ENCODE data around the gene MUS81. TPM values are rescaled to one million over a fixed set of nuclear protein-coding genes. Genes with fewer than 3 reads are reported as not detected.
"Not testable (repeated sequence)": the region's sequence is repeated elsewhere in the genome, so short reads cannot be mapped to it uniquely, and the experiment has no call there.

Gene MUS81
- polyA plus RNA-seq (ENCODE audit: insufficient read length in 3 of 3), result 10 to 100 TPM; 43.5 to 50.8 (median 48.1) TPM

- DNase-seq (ENCODE audit: low read depth in 3 of 3, low spot score in 2 of 3), result peak; percentile 90 to 93 (median 92)
Observed at GRCh38 chr11:65860278-65861164, at the start of gene MUS81. Gene MUS81, plus strand, starts transcription at chr11:65860433. Its CDS starts 321 bp downstream, at chr11:65860754.

DNA sequence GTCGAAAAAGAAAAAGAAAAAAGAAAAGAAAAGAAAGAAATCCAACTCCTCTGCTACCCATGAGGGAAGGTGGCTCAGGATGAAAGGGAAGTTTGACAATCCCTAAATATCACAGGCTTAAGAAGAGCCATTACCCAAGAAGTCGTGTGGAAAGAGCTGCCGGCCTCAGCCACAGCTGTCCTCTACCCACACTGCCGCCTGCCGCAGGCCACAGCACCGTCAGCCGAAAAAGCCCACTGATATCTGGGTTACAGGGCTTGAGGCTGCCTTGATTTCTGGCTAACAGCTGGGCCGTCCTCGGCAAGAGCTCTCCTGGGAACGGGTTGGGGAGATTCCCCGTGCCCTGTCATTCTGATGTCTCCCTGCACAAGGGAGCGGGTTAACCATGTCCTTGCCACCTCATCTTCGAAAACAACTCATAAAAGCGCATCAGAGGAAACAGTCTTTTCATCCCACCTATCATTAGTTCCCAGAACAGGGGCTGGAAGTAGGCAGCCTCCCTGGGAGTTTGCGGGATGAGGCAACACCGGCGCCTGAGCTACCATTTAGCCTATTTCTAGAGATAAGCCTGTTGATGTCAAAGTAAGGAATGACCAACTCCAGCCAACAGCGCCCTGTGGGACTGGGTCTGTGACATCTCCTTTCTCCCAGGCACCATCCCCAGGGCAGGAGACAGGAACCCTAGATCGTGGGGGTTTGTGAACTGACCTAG, 48.3 kb upstream of the MUS81 start:
- DNase-seq (ENCODE audit: low read depth in 3 of 3, low spot score in 2 of 3), result no peak

DNA sequence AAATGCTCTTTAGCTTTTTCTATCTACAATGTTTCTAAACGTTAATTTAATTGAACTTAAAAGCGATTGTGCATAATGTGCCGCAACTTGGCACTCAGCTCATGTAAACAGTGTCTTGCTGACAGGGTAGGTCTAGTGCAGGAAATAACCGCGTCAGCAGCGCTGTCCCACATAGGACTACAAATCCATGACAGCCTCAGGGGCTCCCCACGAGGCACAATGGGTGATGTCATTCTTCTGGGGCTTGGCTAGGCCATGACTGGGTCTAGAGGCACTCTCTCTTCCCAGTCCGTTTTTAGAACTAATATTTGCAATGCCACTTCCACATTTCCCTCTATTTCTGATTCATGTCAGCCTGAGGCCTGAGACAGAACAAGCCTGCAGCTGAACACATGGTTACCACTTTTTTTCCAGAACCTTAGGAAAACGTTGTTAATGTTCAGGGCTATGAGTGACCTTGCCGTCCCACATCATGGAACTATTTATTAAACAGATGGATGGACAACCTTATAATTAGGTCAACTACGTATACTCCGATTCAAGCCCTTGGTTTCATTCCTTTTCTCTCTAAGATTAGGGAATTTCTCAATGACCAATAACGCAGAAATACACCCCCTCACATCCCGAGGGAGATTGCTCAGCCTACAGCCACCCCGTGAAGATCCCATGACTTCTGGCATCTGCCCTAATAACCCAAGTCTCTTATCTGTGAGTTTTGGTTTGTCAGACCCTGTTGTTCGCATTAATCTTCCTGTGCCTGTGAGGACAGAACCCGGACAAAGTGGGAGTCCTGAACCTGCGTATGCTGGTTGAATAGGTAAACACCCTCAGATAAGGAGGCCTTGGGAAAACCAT, 45.9 kb upstream of the MUS81 start:
- DNase-seq (ENCODE audit: low read depth in 3 of 3, low spot score in 2 of 3), result no peak

- no peak for DNase-seq (ENCODE audit: low read depth in 3 of 3, low spot score in 2 of 3)
Observed at GRCh38 chr11:65814986-65815565, 45.2 kb upstream of the MUS81 start.

DNA sequence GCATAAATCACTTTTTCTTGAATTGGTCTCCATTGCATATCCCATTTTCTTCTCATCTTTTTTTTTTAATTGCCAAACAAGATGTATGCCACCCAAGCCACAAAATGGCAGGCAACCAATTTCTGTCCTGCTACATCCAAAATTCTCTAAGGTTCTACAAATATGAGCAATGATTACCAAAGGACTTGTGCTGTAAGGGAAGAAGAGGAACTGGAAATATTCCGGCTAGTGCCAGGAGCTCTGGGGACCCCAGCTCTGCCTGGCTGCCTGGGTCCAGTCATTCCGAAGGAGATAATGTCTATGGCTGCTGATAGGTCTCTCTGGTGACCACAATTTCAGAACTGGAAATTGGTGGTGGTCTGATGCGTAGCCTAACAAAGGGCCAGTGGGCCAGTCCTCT, 43.5 kb upstream of the MUS81 start:
- no peak for DNase-seq (ENCODE audit: low read depth in 3 of 3, low spot score in 2 of 3)

GRCh38 chr11:65817312-65817834, 42.9 kb upstream of the MUS81 start:
- DNase-seq (ENCODE audit: low read depth in 3 of 3, low spot score in 2 of 3), result peak in 1 of 3 donors; percentile 41

- peak; percentile 60 to 84 (median 75) for DNase-seq (ENCODE audit: low read depth in 3 of 3, low spot score in 2 of 3)
Observed at GRCh38 chr11:65817835-65818680, 42.2 kb upstream of the MUS81 start.

- no peak for DNase-seq (ENCODE audit: low read depth in 3 of 3, low spot score in 2 of 3)
Observed at GRCh38 chr11:65821107-65821506, 39.1 kb upstream of the MUS81 start.

DNA sequence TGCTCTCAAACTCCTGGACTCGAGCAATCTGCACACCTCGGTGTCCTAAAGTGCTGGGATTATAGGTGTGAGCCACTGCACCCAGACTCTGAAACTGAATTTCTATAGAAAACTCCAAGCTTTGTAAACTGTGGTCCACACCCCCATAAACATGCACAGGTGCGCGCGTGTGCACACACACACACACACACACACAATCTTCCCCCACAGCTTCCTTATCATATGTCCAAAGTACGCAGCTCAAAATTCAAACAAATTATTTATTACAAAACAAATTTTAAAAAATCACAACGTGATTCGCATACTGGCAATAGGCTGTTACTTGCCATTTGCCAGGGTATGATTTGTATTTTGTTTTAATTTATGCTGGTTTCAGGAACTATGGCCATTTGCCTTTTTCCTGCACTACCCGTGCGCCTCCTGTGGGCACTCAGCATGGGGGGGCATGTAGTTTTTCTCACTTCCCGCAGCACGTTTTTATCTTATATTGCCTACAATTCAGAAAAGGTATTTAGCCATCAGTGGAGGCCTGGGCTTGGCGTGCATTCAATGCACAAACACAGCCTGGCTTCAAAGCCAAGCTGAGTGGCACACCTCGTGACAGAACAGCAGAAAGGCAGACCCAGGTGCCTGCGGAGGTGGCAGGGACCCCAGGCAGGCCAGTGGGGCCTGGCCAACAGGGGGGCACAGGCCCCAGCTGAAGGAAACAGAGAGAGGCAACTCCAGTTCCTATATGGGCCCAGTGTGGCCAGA, 37.3 kb upstream of the MUS81 start:
- DNase-seq (ENCODE audit: low read depth in 3 of 3, low spot score in 2 of 3), result no peak

GRCh38 chr11:65826984-65827735, 33.1 kb upstream of the MUS81 start:
- DNase-seq (ENCODE audit: low read depth in 3 of 3, low spot score in 2 of 3), result no peak

- DNase-seq (ENCODE audit: low read depth in 3 of 3, low spot score in 2 of 3), result no peak
Observed at GRCh38 chr11:65829459-65829858, 30.8 kb upstream of the MUS81 start.

DNA sequence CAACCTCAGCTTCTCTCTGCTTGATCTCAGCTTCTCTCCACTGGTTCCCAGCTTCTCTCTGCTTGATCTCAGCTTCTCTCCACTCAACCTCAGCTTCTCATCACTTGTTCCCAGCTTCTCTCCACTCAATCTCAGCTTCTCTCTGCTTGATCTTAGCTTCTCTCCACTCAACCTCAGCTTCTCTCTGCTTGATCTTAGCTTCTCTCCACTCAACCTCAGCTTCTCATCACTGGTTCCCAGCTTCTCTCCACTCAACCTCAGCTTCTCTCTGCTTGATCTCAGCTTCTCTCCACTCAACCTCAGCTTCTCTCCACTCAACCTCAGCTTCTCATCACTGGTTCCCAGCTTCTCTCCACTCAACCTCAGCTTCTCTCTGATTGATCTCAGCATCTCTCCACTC, 28.0 kb upstream of the MUS81 start:
- DNase-seq (ENCODE audit: low read depth in 3 of 3, low spot score in 2 of 3), result not testable (repeated sequence)

GRCh38 chr11:65833297-65834030, 26.8 kb upstream of the MUS81 start, which contains the start of gene SNX32:
Gene SNX32, plus strand, starts transcription at chr11:65833963. Its CDS starts 103 bp downstream, at chr11:65834066.
- peak; percentile 86 to 89 (median 87) for DNase-seq (ENCODE audit: low read depth in 3 of 3, low spot score in 2 of 3)

- DNase-seq (ENCODE audit: low read depth in 3 of 3, low spot score in 2 of 3), result no peak
Observed at GRCh38 chr11:65834202-65834601, 26.0 kb upstream of the MUS81 start.

DNA sequence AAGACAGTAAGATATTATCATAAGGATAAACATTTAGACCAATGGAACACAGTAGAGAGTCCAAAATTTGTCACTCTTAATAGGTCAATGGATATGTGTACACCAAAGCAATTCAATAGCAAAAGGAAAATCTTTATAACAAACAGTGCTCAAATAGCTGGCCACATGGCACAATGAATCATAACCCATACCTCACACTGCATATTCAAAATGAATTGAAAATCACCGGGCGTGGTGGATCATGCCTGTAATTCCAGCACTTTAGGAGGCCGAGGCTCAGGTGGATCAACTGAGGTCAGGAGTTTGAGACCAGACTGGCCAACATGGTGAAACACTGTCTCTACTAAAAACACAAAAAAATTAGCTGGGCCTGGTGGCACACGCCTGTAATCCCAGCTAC, 18.1 kb upstream of the MUS81 start:
- DNase-seq (ENCODE audit: low read depth in 3 of 3, low spot score in 2 of 3), result no peak

DNA sequence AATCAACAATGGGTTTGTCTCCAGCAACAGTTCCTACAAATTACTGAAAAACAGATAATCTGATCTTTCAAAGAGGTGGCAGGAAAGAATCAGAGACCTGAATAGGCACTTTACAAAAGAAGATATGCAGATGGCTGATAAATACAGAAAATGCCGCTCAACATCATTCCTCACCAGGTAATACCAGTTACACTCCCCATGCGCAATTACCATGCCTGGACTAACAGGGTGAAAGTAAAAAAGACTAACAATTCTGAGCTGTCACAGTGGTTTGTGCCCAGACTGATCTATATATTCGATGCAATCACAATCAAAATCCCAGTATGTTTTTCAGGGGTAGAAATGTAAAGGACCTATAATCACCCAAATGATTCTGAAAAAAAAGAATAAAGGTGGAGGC, 16.4 kb upstream of the MUS81 start:
- DNase-seq (ENCODE audit: low read depth in 3 of 3, low spot score in 2 of 3), result no peak

DNA sequence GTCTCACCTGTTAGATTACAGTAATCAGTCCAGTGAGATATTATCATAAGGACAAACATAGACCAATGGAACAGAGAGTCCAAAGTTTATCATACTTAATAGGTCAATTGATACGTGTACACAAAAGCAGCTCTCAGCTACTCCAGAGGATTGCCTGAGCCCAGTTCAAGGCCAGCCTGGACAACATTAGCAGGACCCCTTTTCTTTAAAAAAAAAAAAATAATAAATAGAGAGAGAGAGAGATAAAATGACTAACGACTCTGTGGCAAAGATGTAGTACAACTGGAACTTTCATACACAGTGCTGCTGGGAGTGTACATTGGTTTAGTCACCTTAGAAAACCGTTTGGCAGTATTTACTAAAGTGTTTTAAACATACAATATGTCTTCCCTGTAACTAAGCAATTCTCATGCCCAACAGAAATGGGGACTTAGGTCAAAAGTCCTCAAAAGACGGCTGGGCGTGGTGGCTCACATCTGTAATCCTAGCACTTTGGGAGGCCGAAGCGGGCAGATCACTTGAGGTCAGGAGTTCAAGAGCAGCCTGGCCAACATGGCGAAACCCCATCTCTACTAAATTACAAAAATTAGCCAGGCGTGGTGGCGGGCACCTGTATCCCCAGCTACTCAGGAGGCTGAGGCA, 15.9 kb upstream of the MUS81 start:
- DNase-seq (ENCODE audit: low read depth in 3 of 3, low spot score in 2 of 3), result no peak

Data from right renal cortex interstitium (tissue), 3 donors.